OCI-LY3 (cell line): ENCODE results near the gene APOO.

Experiments
- H2AFZ ChIP-seq: fragments of 200-600, 300-600 bp; shearing (Covaris generic); 2 replicates; pipeline ENCODE4 v1.6.0; 2014; ENCODE audit warnings: antibody characterized with exemption, low read depth, low read length
- H3K27ac ChIP-seq: fragments of 200-600, 300-600 bp; sonication (generic); 2 replicates; pipeline ENCODE4 v1.5.1; 2014; ENCODE audit warnings: mild to moderate bottlenecking, low read length, moderate library complexity, mixed read lengths
- H3K27me3 ChIP-seq: fragments of 200-600, 300-600 bp; sonication (generic); 2 replicates; pipeline ENCODE4 v1.6.1; 2014; ENCODE audit warnings: low read depth, low read length, mixed read lengths
- H3K36me3 ChIP-seq: fragments of 200-600, 300-600 bp; sonication (generic); replicated peaks from 2 replicates; pipeline ENCODE3; 2014; ENCODE audit warnings: low read depth, low read length, mixed read lengths
- H3K4me1 ChIP-seq: fragments of 300-600, 200-600 bp; sonication (generic); 2 replicates; pipeline ENCODE4 v1.6.1; 2014; ENCODE audit warnings: low read length, mixed read lengths
- H3K4me2 ChIP-seq: fragments of 200-600, 300-600 bp; sonication (generic); 2 replicates; pipeline ENCODE4 v1.6.1; 2014; ENCODE audit warnings: low read length, mixed read lengths
- H3K4me3 ChIP-seq: fragments of 300-600, 200-600 bp; sonication (generic); 2 replicates; pipeline ENCODE4 v1.5.1; 2014; ENCODE audit warnings: antibody characterized with exemption, mild to moderate bottlenecking, low read length, moderate library complexity
- H3K79me2 ChIP-seq: fragments of 300-600, 200-600 bp; shearing (Covaris generic); 2 replicates; pipeline ENCODE4 v1.6.1; 2014; ENCODE audit warnings: mild to moderate bottlenecking, low read length, mixed read lengths
- H3K9ac ChIP-seq: fragments of 300-600, 200-600 bp; shearing (Covaris generic); 2 replicates; pipeline ENCODE4 v1.6.0; 2014; ENCODE audit warnings: mild to moderate bottlenecking, low read length, moderate library complexity
- H3K9me3 ChIP-seq: fragments of 200-600, 300-600 bp; shearing (Covaris generic); 2 replicates; pipeline ENCODE4 v1.6.1; 2014; ENCODE audit warnings: low read length, mixed read lengths; ENCODE audit not compliant: insufficient read depth
- H4K20me1 ChIP-seq: fragments of 200-600, 300-600 bp; sonication (generic); 2 replicates; pipeline ENCODE4 v1.6.1; 2016; ENCODE audit warnings: low read length, mixed read lengths; ENCODE audit not compliant: insufficient read depth
- CTCF ChIP-seq: fragments of 200-600, 300-600 bp; sonication (generic); IDR thresholded peaks from 2 replicates; pipeline ENCODE4 v1.5.1; 2014; ENCODE audit warnings: antibody characterized with exemption, low read length, low read depth
- EZH2phosphoT487 ChIP-seq: fragments of 200-600 bp; shearing (Covaris generic); IDR thresholded peaks from 2 replicates; pipeline ENCODE4 v1.6.1; 2018; ENCODE audit warnings: antibody characterized with exemption, mixed run types, low read depth

The APOO gene

DNA sequence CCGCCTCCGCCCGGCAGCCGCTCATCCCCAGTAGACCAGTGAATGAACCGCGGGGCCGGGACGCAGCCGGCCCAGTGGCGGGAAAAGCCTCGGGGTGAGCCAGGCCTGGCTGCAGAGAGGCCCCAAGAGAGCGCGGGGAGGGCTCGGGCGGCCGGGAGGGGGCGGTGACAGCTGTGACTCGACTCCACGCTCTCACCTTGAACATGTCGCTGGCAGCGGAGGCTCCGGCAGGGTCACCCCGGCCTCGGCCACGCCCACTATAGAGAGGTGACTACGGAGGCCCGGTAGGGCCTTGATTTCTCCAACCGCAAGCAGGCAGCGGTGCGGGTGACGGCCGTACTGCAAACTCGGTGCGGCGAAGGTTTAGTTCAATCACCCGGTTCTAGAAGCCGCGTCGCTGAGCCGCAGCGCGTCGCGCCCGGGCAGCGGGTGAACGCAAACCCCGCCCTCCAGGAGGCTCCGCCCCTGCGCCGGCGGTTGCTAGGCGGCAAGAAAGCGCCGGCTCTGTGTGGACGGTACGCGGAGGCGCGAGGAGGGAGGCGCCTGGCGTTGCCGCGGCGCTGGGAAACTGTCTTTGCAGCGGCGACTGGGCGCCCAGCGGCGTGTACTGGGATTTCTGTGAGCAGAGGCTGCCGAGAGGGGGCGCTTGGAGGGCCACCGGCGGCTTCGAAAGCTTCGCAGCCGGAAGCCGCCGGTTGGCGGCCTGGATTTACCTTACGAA, at the start of gene APOO, which contains the start of gene CXorf58:
Gene APOO (minus strand): TSS at position 441 of the 721 bp plus-strand sequence. CDS start 236 bp downstream, at position 205.
Gene CXorf58 (plus strand): TSS at position 509 of the 721 bp plus-strand sequence. CDS start 2,297 bp downstream, outside the sequence.
- peak within 1 kb of the TSS; percentile 98 for H3K4me3 ChIP-seq
- H2AFZ ChIP-seq, result peak within 1 kb of the TSS; percentile 99
- peak within 1 kb of the TSS; percentile 98 for H3K9ac ChIP-seq
- peak within 1 kb of the TSS; percentile 87 for H3K27ac ChIP-seq
- H3K9me3 ChIP-seq, result no peaks in the 10 kb centered on the region
- H3K79me2 ChIP-seq, result peaks cover 16% of the 10 kb centered on the region
- peak; percentile 70 for TF ChIP-seq CTCF
- no peak for TF ChIP-seq EZH2phosphoT487
- H4K20me1 ChIP-seq, result no peaks in the 10 kb centered on the region
- no peaks in the 10 kb centered on the region for H3K27me3 ChIP-seq
- H3K4me1 ChIP-seq, result peaks cover 13% of the 10 kb centered on the region
- H3K36me3 ChIP-seq, result no peaks in the 10 kb centered on the region
- H3K4me2 ChIP-seq, result peak within 1 kb of the TSS; percentile 99

DNA sequence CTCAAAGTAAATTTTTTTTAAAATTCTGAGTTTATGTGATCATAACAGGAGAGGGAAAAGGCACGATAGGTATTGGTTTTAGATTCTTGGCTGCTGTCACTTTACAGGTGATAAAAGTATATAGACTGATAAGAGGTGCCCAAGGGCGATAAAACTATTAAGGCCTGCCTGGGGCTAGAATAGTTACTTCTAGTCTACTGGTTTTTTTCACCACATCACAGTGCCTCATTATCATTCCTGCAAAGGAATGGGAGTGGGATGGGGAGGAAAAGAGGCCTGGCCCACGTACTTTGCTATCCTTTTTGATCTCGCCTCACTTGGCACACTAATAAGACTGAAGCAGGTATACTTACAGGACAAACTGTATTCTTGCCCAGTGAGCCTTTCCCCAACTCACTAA, 46.7 kb upstream of the APOO start:
- H2AFZ ChIP-seq, result no peak overlapping the region

GRCh38 chrX:23953908-23954269, 46.2 kb upstream of the APOO start:
- no peaks in the 10 kb centered on the region for H3K79me2 ChIP-seq
- H3K9me3 ChIP-seq, result no peaks in the 10 kb centered on the region
- peak overlapping the region; percentile 79 for H3K4me2 ChIP-seq
- H3K27me3 ChIP-seq, result no peaks in the 10 kb centered on the region
- no peak for TF ChIP-seq CTCF
- no peak for TF ChIP-seq EZH2phosphoT487
- peak overlapping the region; percentile 73 for H3K4me3 ChIP-seq
- peak overlapping the region; percentile 47 for H3K9ac ChIP-seq
- H3K4me1 ChIP-seq, result peaks cover 12% of the 10 kb centered on the region
- H4K20me1 ChIP-seq, result no peaks in the 10 kb centered on the region
- peak overlapping the region; percentile 47; the same call in 1 of the 2 replicates for H3K27ac ChIP-seq
- no peaks in the 10 kb centered on the region for H3K36me3 ChIP-seq
- H2AFZ ChIP-seq, result peak overlapping the region; percentile 94; the same call in 1 of the 2 replicates

More for the DNA sequence above, 46.7 kb upstream of the APOO start:
- Histone ChIP-seq H3K9me3 (no peaks in the 10 kb centered on the region), H3K36me3 (no peaks in the 10 kb centered on the region), H3K27ac (no peak overlapping the region), H3K4me2 (no peak overlapping the region), H3K4me3 (no peak overlapping the region), H3K27me3 (no peaks in the 10 kb centered on the region), H3K79me2 (no peaks in the 10 kb centered on the region), H3K9ac (no peak overlapping the region), H3K4me1 (peaks cover 12% of the 10 kb centered on the region), H4K20me1 (no peaks in the 10 kb centered on the region)
- TF ChIP-seq EZH2phosphoT487, result no peak
- TF ChIP-seq CTCF, result no peak

DNA sequence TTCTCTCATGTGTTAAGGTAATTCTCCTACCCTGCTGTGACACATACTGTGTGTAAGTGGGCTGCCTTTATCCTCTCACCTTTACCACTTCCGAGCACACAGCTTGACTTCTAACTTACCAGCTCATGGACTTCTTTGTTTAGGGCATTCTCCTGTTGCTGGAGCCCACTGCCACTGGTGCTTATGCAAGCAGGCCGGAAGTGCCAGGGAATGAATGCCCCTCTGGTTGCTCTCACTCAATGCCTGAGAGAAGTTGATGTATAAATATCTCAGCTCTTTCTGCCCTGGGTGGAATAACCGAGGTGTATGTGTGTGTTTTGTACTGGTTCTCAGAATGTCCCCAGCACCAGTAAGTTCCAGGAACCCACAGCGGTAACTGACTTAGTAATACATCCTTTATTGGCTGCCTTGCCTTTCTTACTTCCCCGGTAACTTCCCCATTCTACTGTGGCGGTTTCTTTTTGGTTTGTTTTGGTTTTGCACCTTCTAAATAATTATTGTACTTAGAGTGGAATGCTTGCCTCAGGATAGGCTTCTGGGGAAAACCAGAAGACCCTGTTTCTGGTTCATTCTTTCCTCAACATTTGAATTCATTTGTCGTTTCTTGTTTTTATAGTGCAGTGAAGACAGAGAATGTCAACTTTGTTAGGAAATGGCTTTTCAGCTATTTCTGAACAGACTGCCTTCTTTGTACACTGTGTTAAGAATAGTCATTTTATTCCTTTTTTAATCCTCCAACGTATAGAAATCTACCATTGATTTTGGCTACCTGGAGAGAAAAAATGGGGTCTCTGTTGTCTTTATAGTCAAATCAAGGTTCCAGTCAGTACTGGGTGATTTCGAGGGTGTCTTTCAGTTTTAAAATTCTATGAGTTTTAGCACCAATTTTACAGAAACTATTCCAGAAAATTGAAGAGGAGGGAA, 45.5 kb upstream of the APOO start:
- peak overlapping the region; percentile 79 for H3K4me2 ChIP-seq
- H3K9me3 ChIP-seq, result no peaks in the 10 kb centered on the region
- H2AFZ ChIP-seq, result peak overlapping the region; percentile 94
- H3K27me3 ChIP-seq, result no peaks in the 10 kb centered on the region
- TF ChIP-seq EZH2phosphoT487 (no peak), CTCF (no peak)
- H3K9ac ChIP-seq, result peak overlapping the region; percentile 47
- H3K27ac ChIP-seq, result peak overlapping the region; percentile 47
- no peaks in the 10 kb centered on the region for H3K36me3 ChIP-seq
- H3K79me2 ChIP-seq, result no peaks in the 10 kb centered on the region
- H4K20me1 ChIP-seq, result no peaks in the 10 kb centered on the region
- peak overlapping the region; percentile 73 for H3K4me3 ChIP-seq
- peaks cover 12% of the 10 kb centered on the region for H3K4me1 ChIP-seq
